ENCODE data around the gene EPHB3.
"Not testable (repeated sequence)": the region's sequence is repeated elsewhere in the genome, so short reads cannot be mapped to it uniquely, and the experiment has no call there.

Gene EPHB3

GRCh38 chr3:184610245-184610871 lies 48.8 kb downstream of the EPHB3 start:
- DNase-seq = peak in 2 of 10 donors; percentile 44 to 59
- intact Hi-C loops (cut with DNase I) = no loop called here

- intact Hi-C loops (cut with DNase I) = no loop called here
- peak in 3 of 10 donors; percentile 10 to 33 (median 11) for DNase-seq
These were observed 50.2 kb downstream of the EPHB3 start for GRCh38 chr3:184611607-184612281.

DNA sequence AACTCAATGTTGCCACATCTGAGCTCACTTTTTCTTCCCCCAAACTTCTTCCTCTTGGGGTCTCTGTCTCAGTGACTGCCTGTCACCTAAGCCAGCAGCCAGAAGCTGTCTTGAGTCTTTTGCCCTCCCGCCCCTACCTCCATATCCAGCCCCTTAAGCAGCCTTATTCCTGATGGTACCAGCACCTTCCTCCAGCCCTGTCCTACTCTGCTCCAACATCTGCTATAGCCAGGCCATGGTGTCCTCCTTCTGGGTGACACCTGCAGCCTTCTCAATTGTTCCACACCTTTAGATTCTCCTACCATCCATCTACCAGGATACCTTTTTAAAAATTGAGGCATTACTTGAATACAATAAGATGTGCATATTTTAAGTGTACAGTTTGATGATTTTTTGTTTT lies 53.8 kb downstream of the EPHB3 start:
- intact Hi-C loops (cut with DNase I) = no loop called here
- peak in 2 of 10 donors; percentile 1 to 12 for DNase-seq

GRCh38 chr3:184616436-184616835 lies 54.9 kb downstream of the EPHB3 start:
- no peak for DNase-seq
- intact Hi-C loops (cut with DNase I) = no loop called here

- peak in 1 of 10 donors; percentile 7 for DNase-seq
- intact Hi-C loops (cut with DNase I) = not testable (repeated sequence)
These were observed 55.7 kb downstream of the EPHB3 start for GRCh38 chr3:184617306-184617705.

DNA sequence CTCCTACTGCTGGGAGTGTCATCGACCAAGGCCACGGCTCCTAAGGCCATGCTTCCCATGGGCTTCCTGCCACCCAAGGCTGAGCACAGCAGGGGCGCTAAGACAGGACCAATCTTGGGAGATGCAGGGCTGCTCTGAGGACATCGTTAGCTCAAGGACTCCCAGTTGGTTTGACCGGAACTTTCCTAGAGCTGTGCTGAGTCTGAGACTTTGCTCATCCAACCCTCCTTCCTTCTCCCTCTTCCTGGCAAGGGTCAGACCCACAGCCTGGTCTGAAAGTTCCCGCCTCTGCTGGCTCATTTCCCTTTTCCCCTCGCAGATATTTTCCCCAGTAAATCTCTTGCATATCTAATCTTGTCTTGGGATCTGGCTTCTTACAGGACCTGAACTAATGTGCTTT lies 57.2 kb downstream of the EPHB3 start:
- peak in 3 of 10 donors; percentile 22 to 41 (median 39) for DNase-seq
- intact Hi-C loops (cut with DNase I) = no loop called here

DNA sequence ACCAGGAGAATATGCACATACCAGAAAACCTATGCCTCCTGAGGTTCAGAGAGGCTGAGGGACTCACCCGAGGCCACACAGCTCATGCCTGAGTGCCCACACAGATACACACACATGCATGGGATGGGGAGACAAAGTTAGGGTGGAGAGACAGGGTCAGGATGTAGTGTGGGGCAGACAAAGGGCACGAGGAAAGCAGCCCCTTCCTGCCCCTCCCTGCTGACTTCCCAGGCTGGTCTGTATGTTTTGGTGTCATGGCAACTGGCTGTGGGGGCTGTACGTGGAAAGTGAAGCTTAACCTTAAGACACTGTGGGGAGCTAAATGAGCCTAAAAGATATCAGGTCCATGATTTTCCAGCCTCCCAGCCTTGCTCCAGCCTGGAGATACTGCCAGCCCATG lies 57.8 kb downstream of the EPHB3 start:
- peak in 3 of 10 donors; percentile 5 to 22 (median 13) for DNase-seq
- intact Hi-C loops (cut with DNase I) = no loop called here

GRCh38 chr3:184619787-184620430 lies 58.3 kb downstream of the EPHB3 start:
- DNase-seq = peak in 3 of 10 donors; percentile 3 to 17 (median 14)
- intact Hi-C loops (cut with DNase I) = no loop called here

- peak in 1 of 10 donors; percentile 18 for DNase-seq
- intact Hi-C loops (cut with DNase I) = no loop called here
These were observed 59.0 kb downstream of the EPHB3 start for GRCh38 chr3:184620475-184621119.

- intact Hi-C loops (cut with DNase I) = not testable (repeated sequence)
- DNase-seq = peak in 2 of 10 donors; percentile 42 to 55
These were observed 60.6 kb downstream of the EPHB3 start for GRCh38 chr3:184622156-184622555.

DNA sequence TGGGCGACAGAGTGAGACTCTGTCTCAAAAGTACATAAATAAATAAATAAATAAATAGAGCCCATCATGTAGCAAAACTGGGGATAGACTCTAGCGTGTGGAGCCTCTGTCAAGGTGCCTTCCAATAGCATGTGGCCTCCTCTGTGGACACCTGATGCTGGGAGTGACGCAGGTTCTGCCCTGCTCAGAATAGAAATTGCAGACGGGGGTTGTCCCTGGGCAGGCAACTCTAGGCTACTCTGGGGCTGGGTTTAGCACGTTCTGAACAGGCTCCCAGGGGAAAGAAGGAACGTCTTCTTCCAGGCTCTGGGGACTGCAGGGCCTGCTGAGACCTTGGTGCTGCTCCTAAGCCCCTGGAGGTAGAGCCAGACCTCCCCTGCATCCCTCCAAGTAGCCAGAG lies 65.3 kb downstream of the EPHB3 start:
- intact Hi-C loops (cut with DNase I) = no loop called here
- peak in 1 of 10 donors; percentile 22 for DNase-seq

DNA sequence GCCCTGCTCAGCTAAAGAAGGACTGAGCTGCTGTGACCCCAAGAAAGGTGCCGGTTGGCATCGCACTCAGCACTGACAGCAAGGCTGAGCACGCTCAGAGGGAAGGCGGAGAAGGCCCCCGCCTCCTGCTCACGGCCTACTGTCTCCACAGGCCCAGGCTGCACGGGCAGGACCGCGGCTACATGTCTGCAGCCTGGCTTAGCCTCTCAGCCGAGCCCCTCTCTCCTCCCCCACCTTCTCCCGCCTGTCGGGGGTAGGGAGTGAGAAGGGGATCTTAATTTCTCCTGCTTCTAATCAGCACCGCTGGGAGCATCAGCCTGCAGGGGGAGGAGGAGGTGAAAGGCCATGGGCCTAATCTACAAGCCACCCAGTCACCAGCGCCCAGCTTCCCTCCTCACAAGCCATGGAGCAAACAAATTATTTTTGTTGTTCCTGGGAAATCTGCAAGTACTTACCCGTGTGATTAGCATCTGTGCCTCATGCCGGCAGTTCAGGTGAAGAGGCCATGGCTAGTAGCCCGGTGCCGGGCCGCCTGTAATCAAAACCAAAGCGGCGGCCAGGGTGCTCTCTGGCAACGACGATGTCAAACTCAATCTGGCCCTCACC lies 68.1 kb downstream of the EPHB3 start:
- peak in 1 of 10 donors; percentile 68 for DNase-seq

GRCh38 chr3:184630861-184631471 lies 69.4 kb downstream of the EPHB3 start:
- intact Hi-C loops (cut with DNase I) = no loop called here

More for the DNA sequence above, 68.1 kb downstream of the EPHB3 start:
- intact Hi-C loops (cut with DNase I) = no loop called here

GRCh38 chr3:184631472-184631861 lies 69.9 kb downstream of the EPHB3 start:
- peak in 1 of 10 donors; percentile 68 for DNase-seq
- intact Hi-C loops (cut with DNase I) = no loop called here

More at GRCh38 chr3:184630861-184631471, 69.4 kb downstream of the EPHB3 start:
- peak in 1 of 10 donors; percentile 63 for DNase-seq

Data from posterior cingulate gyrus (tissue), 11 donors.